Measurements from ENCODE around the gene ST7L. TPM values are rescaled to one million over a fixed set of nuclear protein-coding genes. Genes with fewer than 3 reads are reported as not detected.
A peak's percentile ranks its signal among the peaks of the same experiment; 100 is the strongest.

ST7L gene
- polyA plus RNA-seq, 2 of the 4 experiments (the other 2 are of a cell fraction) = 10.5 to 10.8 TPM

DNA sequence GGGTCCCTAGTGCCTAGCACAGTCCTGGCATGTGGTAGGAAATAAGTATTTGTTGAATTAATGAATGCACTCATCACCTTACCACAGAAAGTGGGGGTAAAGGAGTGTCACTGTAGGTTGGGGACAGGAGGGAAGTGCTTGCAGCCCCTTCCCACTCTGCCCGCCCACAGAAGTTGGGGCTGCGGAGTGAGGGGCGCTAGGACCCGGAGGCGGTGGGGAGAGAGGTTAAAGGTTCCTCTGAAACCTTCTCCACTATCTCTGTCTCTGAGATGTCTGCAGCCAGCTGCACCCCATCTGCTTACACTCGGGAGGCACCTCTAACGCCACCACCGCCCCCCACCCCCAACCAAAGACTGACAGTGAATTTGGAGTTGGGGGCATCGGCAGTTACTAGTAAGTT lies 111.6 kb downstream of the ST7L start:
- 90% methylated on average over 9 of the region's 9 CpGs for WGBS (ENCODE audit: missing lambda C conversion rate)
- FAIRE-seq = no peak

DNA sequence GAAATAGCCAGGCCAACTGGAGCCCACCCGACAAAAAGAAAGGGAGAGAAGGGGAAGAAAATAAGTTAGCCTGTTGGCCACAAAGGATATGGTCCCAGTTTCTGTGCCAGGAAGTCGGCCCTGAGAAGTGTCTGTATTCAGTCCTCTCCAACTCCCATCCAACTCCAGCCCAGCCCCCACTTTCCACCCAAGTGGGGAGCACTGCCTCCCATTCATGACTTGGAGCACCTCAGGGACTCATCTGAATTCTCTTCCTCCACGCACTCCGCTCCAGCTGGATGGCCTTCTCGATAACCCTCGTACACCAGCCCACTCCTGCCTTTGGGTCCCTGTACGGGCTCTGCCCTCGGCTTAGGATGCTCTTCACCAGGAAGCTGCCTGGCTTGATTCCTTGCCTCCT lies 112.2 kb downstream of the ST7L start:
- Histone ChIP-seq H3K4me1 (0 out of 3 replicates have a peak, but pooled peaks cover 2% of the 10 kb centered on the region), H3K9me3 (no peaks in the 10 kb centered on the region), H3K27ac (no peak overlapping the region), H3K4me2 (no peak overlapping the region), H3K4me3 (no peak overlapping the region)
- ChIA-PET CTCF (no interaction called here), POLR2A (no interaction called here)
- no peak for FAIRE-seq
- WGBS (ENCODE audit: missing lambda C conversion rate) = 90% methylated on average over 8 of the region's 8 CpGs
- no peak for DNase-seq (ENCODE audit: low read depth in 1 of 2, low spot score in 1 of 2)
- no peak for ATAC-seq
- TF ChIP-seq, protein P1, sequence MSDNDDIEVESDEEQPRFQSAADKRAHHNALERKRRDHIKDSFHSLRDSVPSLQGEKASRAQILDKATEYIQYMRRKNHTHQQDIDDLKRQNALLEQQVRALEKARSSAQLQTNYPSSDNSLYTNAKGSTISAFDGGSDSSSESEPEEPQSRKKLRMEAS (IDR thresholded peaks at IDR 0.05) = no peak
- no peak for TF ChIP-seq KDM5A (IDR thresholded peaks at IDR 0.05)
- TF ChIP-seq JUNB (IDR thresholded peaks at IDR 0.05) = no peak
- TF ChIP-seq, protein P2, sequence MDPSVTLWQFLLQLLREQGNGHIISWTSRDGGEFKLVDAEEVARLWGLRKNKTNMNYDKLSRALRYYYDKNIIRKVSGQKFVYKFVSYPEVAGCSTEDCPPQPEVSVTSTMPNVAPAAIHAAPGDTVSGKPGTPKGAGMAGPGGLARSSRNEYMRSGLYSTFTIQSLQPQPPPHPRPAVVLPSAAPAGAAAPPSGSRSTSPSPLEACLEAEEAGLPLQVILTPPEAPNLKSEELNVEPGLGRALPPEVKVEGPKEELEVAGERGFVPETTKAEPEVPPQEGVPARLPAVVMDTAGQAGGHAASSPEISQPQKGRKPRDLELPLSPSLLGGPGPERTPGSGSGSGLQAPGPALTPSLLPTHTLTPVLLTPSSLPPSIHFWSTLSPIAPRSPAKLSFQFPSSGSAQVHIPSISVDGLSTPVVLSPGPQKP (IDR thresholded peaks at IDR 0.05; ENCODE audit: low read depth, low read length) = no peak
- no peak for TF ChIP-seq CHD2 (IDR thresholded peaks at IDR 0.05; ENCODE audit: low read length, partially characterized antibody)
- no peak for TF ChIP-seq NR3C1 (IDR thresholded peaks at IDR 0.05)
- no peak for TF ChIP-seq FOSL2 (IDR thresholded peaks at IDR 0.05)
- TF ChIP-seq FOSL2 (CRISPR knock-in tag; IDR thresholded peaks at IDR 0.05) = no peak
- TF ChIP-seq TFCP2L1 (CRISPR knock-in tag; IDR thresholded peaks at IDR 0.05) = no peak
- no peak for TF ChIP-seq ZNF302 (CRISPR knock-in tag; IDR thresholded peaks at IDR 0.05)
- TF ChIP-seq CBX8 (IDR thresholded peaks at IDR 0.05) = no peak
- TF ChIP-seq RARB (CRISPR knock-in tag; IDR thresholded peaks at IDR 0.05) = no peak
- no peak for TF ChIP-seq NPAS2 (CRISPR knock-in tag; IDR thresholded peaks at IDR 0.05; ENCODE audit: borderline replicate concordance)
- no peak for TF ChIP-seq HOXB5 (CRISPR knock-in tag; IDR thresholded peaks at IDR 0.05)

More for the DNA sequence above, 111.6 kb downstream of the ST7L start:
- DNase-seq (ENCODE audit: low read depth in 1 of 2, low spot score in 1 of 2) (no peak), ATAC-seq (no peak)
- Histone ChIP-seq H3K9me3 (no peaks in the 10 kb centered on the region), H3K4me3 (no peak overlapping the region), H3K4me1 (0 out of 3 replicates have a peak, but pooled peaks cover 2% of the 10 kb centered on the region), H3K4me2 (peak overlapping the region; percentile 99), H3K27ac (no peak overlapping the region)
- ChIA-PET POLR2A (no interaction called here), CTCF (interaction anchor here (0.6 to 0.9 kb wide), 2 partner anchors 93 to 106 kb away, joined by 3 read pairs; no protein-coding TSS in a partner anchor)
- TF ChIP-seq, protein P2 (IDR thresholded peaks at IDR 0.05; ENCODE audit: low read depth, low read length) = no peak
- no peak for TF ChIP-seq HEYL (CRISPR knock-in tag; IDR thresholded peaks at IDR 0.05)
- TF ChIP-seq POLR2A (IDR thresholded peaks at IDR 0.05; ENCODE audit: low read length) = no peak
- no peak for TF ChIP-seq ZC3H11A (IDR thresholded peaks at IDR 0.05)
- TF ChIP-seq PHF8 (IDR thresholded peaks at IDR 0.05; ENCODE audit: borderline replicate concordance, low read depth) = no peak
- TF ChIP-seq CBX2 (IDR thresholded peaks at IDR 0.05; ENCODE audit: borderline replicate concordance, low read depth) = no peak

DNA sequence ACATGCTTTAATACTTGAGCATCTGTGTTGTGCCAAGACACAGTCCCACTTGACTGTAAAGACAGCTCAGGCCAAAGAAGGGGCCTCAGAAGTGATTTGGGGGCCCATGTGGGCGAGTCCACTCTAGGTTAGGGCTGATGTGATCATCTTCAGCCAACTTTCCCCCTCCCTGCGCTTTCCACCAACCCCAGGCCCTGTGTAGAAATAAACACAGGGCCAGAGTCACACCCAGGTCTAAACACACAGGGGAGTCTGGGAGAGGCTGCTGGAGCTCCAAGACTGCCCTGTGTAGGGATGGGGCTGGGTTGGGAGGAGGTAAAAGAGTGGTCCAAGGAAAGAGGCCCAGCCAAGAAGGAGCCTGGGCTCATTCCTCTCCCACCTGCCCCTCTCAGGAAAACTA lies 112.6 kb downstream of the ST7L start:
- no peak for DNase-seq (ENCODE audit: low read depth in 1 of 2, low spot score in 1 of 2)
- Histone ChIP-seq H3K4me3 (no peak overlapping the region), H3K4me1 (peaks cover 6% of the 10 kb centered on the region; the same call in 2 of the 3 replicates), H3K9me3 (no peaks in the 10 kb centered on the region), H3K27ac (no peak overlapping the region), H3K4me2 (no peak overlapping the region)
- ATAC-seq = no peak
- no peak for FAIRE-seq
- 67% methylated on average over 1 of the region's 2 CpGs for WGBS (ENCODE audit: missing lambda C conversion rate)
- CTCF ChIA-PET = interaction anchor here (1.1 kb wide), 1 partner anchor 15 kb away, joined by 4 read pairs; no protein-coding TSS in a partner anchor
- POLR2A ChIA-PET = no interaction called here
- TF ChIP-seq KDM5A (IDR thresholded peaks at IDR 0.05) (no peak), FOSB (CRISPR knock-in tag; IDR thresholded peaks at IDR 0.05) (no peak), ZFP36 (IDR thresholded peaks at IDR 0.05; ENCODE audit: borderline replicate concordance, partially characterized antibody) (no peak), HDAC2 (IDR thresholded peaks at IDR 0.05) (no peak), ZNF302 (CRISPR knock-in tag; IDR thresholded peaks at IDR 0.05) (no peak), TFCP2L1 (CRISPR knock-in tag; IDR thresholded peaks at IDR 0.05) (no peak), EHMT2 (IDR thresholded peaks at IDR 0.05; ENCODE audit: low read depth) (no peak), JUN (IDR thresholded peaks at IDR 0.05) (no peak), FOSL2 (IDR thresholded peaks at IDR 0.05) (no peak), FOSL2 (CRISPR knock-in tag; IDR thresholded peaks at IDR 0.05) (no peak), TP53 (CRISPR knock-in tag; IDR thresholded peaks at IDR 0.05) (no peak), CBX8 (IDR thresholded peaks at IDR 0.05) (no peak), HOXA7 (CRISPR knock-in tag; IDR thresholded peaks at IDR 0.05) (no peak), RAD21 (conservative IDR thresholded peaks at IDR 0.05 in 1 of 2, IDR thresholded peaks at IDR 0.05 in 1 of 2) (no peak), BHLHE40 (IDR thresholded peaks at IDR 0.05; ENCODE audit: low read depth, low read length) (no peak), HEYL (CRISPR knock-in tag; IDR thresholded peaks at IDR 0.05) (no peak)
- TF ChIP-seq, protein P3, sequence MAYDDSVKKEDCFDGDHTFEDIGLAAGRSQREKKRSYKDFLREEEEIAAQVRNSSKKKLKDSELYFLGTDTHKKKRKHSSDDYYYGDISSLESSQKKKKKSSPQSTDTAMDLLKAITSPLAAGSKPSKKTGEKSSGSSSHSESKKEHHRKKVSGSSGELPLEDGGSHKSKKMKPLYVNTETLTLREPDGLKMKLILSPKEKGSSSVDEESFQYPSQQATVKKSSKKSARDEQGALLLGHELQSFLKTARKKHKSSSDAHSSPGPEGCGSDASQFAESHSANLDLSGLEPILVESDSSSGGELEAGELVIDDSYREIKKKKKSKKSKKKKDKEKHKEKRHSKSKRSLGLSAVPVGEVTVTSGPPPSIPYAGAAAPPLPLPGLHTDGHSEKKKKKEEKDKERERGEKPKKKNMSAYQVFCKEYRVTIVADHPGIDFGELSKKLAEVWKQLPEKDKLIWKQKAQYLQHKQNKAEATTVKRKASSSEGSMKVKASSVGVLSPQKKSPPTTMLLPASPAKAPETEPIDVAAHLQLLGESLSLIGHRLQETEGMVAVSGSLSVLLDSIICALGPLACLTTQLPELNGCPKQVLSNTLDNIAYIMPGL (CRISPR knock-in tag; IDR thresholded peaks at IDR 0.05; ENCODE audit: borderline replicate concordance) = no peak
- TF ChIP-seq, protein P4, sequence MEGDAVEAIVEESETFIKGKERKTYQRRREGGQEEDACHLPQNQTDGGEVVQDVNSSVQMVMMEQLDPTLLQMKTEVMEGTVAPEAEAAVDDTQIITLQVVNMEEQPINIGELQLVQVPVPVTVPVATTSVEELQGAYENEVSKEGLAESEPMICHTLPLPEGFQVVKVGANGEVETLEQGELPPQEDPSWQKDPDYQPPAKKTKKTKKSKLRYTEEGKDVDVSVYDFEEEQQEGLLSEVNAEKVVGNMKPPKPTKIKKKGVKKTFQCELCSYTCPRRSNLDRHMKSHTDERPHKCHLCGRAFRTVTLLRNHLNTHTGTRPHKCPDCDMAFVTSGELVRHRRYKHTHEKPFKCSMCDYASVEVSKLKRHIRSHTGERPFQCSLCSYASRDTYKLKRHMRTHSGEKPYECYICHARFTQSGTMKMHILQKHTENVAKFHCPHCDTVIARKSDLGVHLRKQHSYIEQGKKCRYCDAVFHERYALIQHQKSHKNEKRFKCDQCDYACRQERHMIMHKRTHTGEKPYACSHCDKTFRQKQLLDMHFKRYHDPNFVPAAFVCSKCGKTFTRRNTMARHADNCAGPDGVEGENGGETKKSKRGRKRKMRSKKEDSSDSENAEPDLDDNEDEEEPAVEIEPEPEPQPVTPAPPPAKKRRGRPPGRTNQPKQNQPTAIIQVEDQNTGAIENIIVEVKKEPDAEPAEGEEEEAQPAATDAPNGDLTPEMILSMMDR (IDR thresholded peaks at IDR 0.05) = no peak
